GM12873 (cell line): Measurements from ENCODE around the gene HNF1B.

ENCODE experiments used
- TF ChIP-seq, protein P1 (sequence below): IDR thresholded peaks from 2 replicates; pipeline ENCODE4 v1.5.1; 2012; ENCODE audit warnings: low read depth, mild to moderate bottlenecking, moderate library complexity, low read length, control low read depth; ENCODE audit not compliant: insufficient read depth; ENCODE audit errors: missing control alignments

Gene HNF1B

GRCh38 chr17:37693328-37693727, 51.5 kb downstream of the HNF1B start:
- TF ChIP-seq, protein P1, sequence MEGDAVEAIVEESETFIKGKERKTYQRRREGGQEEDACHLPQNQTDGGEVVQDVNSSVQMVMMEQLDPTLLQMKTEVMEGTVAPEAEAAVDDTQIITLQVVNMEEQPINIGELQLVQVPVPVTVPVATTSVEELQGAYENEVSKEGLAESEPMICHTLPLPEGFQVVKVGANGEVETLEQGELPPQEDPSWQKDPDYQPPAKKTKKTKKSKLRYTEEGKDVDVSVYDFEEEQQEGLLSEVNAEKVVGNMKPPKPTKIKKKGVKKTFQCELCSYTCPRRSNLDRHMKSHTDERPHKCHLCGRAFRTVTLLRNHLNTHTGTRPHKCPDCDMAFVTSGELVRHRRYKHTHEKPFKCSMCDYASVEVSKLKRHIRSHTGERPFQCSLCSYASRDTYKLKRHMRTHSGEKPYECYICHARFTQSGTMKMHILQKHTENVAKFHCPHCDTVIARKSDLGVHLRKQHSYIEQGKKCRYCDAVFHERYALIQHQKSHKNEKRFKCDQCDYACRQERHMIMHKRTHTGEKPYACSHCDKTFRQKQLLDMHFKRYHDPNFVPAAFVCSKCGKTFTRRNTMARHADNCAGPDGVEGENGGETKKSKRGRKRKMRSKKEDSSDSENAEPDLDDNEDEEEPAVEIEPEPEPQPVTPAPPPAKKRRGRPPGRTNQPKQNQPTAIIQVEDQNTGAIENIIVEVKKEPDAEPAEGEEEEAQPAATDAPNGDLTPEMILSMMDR = no peak

- TF ChIP-seq, protein P1 = no peak
These were observed 53.1 kb downstream of the HNF1B start for GRCh38 chr17:37691807-37692206.

DNA sequence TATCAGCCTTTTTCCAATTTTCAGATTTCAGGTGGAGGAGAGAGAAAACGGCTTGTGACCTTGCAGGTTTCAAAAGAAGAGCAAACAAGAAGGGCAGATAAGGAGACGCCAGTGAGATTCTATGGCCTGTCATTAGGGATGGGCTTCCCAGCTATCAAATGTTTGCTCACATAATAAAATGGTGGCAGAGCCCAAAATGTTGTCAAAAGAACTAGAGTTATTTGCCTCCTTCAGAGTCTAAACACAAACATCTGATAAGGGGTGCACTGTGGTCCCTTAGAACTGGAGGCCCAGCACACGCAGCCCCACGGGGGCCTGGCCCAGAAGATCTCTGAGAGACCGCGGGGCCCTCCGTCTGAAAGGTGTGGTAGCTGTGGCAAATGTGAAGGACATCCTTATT, 55.5 kb downstream of the HNF1B start:
- TF ChIP-seq, protein P1 = no peak

- TF ChIP-seq, protein P1 = no peak
These were observed 61.3 kb downstream of the HNF1B start for GRCh38 chr17:37683454-37683984.

- TF ChIP-seq, protein P1 = no peak
These were observed 62.9 kb downstream of the HNF1B start for GRCh38 chr17:37682007-37682406.

DNA sequence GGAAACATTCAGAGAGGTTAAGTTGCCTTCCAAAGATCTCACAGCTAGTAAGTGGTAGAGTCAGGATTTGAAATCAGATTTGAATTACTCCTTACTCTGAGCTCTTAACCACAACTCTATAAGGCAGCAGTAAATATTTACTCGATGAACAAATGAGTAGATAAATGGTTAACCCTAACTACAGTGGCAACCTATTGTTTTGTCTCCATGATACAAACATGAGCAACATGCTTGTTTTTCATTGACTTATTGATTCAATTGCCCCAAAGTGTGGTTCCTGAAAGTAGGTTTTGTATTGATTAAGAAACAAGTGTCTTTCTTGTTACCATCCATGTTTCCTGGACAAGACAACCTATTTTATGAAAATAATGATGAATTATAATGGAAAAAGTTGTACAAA, 66.8 kb downstream of the HNF1B start:
- TF ChIP-seq, protein P1 = no peak

GRCh38 chr17:37677021-37677420, 67.8 kb downstream of the HNF1B start:
- TF ChIP-seq, protein P1 = no peak
